Measurements from ENCODE around the gene RBM39.
"Not testable (repeated sequence)": the region's sequence is repeated elsewhere in the genome, so short reads cannot be mapped to it uniquely, and the experiment has no call there.

The RBM39 gene

GRCh38 chr20:35698298-35699126 lies 43.5 kb downstream of the RBM39 start:
- peak overlapping the region; percentile 90 for H3K27ac ChIP-seq
- TF ChIP-seq CTCF (IDR thresholded peaks at IDR 0.05) (no peak), ZFX (IDR thresholded peaks at IDR 0.05; ENCODE audit: borderline replicate concordance) (no peak)

GRCh38 chr20:35697696-35698297 lies 44.3 kb downstream of the RBM39 start:
- peak overlapping the region; percentile 90; the same call in 1 of the 2 replicates for H3K27ac ChIP-seq
- TF ChIP-seq CTCF (IDR thresholded peaks at IDR 0.05) (no peak), ZFX (IDR thresholded peaks at IDR 0.05; ENCODE audit: borderline replicate concordance) (no peak)

GRCh38 chr20:35695978-35696377 lies 46.1 kb downstream of the RBM39 start:
- TF ChIP-seq CTCF (IDR thresholded peaks at IDR 0.05): no peak
- TF ChIP-seq ZFX (IDR thresholded peaks at IDR 0.05; ENCODE audit: borderline replicate concordance): no peak
- no peak overlapping the region for H3K27ac ChIP-seq

- TF ChIP-seq ZFX (IDR thresholded peaks at IDR 0.05; ENCODE audit: borderline replicate concordance) (no peak), CTCF (IDR thresholded peaks at IDR 0.05) (no peak)
- H3K27ac ChIP-seq: no peak overlapping the region
Measured at GRCh38 chr20:35695245-35695749, 46.8 kb downstream of the RBM39 start.

- H3K27ac ChIP-seq: no peak overlapping the region
- TF ChIP-seq ZFX (IDR thresholded peaks at IDR 0.05; ENCODE audit: borderline replicate concordance): no peak
- TF ChIP-seq CTCF (IDR thresholded peaks at IDR 0.05): no peak
Measured at GRCh38 chr20:35690265-35690664, 51.8 kb downstream of the RBM39 start.

GRCh38 chr20:35686872-35687271 lies 55.2 kb downstream of the RBM39 start:
- H3K27ac ChIP-seq: not testable (repeated sequence)
- TF ChIP-seq CTCF (IDR thresholded peaks at IDR 0.05): peak; percentile 28

GRCh38 chr20:35685368-35685767 lies 56.7 kb downstream of the RBM39 start:
- H3K27ac ChIP-seq: not testable (repeated sequence)
